HepG2 (cell line): ENCODE results near the gene TREH. TPM values are rescaled to one million over a fixed set of nuclear protein-coding genes. Genes with fewer than 3 reads are reported as not detected.
A peak's percentile ranks its signal among the peaks of the same experiment; 100 is the strongest.

Experiments used
- ATAC-seq: fragments of 200-7000 bp; cut with Tn5 transposase; 3 replicates; pipeline ENCODE4 v1.9.1; 2020; ENCODE audit warnings: mild to moderate bottlenecking, moderate library complexity
- BruUV-seq: library from RNA; stranded (reverse); fragments of 400-500 nt; replicated peaks from 2 replicates; lab custom pipeline; 2021; lab: Mats Ljungman, UMichigan
- CTCF ChIA-PET: fragments of 300-600 bp; formaldehyde crosslinking; extraction: SDS; loops from one replicate; lab custom pipeline; 2021; ENCODE audit warnings: low total read pairs, inconsistent platforms, low intra/inter-chr PET ratio; lab: Yijun Ruan, JAX
- POLR2A ChIA-PET: fragments of 350-600 bp; sonication (Branson Sonifier 250); formaldehyde crosslinking; loops from one replicate; lab custom pipeline; 2020; ENCODE audit warnings: antibody characterized with exemption, inconsistent platforms; lab: Yijun Ruan, JAX
- DNase-seq: peaks from one replicate; pipeline ENCODE4 v3.0.0-alpha.2; 2015; ENCODE audit warnings: low spot score
- FAIRE-seq: peaks from 3 replicates; lab custom pipeline; 2011; peaks lifted over from hg19 to GRCh38; lab: Jason Lieb, UNC
- H2AFZ ChIP-seq: one replicate; pipeline ENCODE4 v1.6.1; 2011; ENCODE audit warnings: low read length, inconsistent platforms
- H3K27ac ChIP-seq: fragments of 300-600 bp; 3 replicates; pipeline ENCODE4 v1.8.0; 2011; ENCODE audit warnings: mixed run types, mild to moderate bottlenecking, mixed read lengths, low read length, inconsistent platforms; ENCODE audit not compliant: insufficient read depth; ENCODE audit errors: extremely low read length
- H3K27me3 ChIP-seq, 2 experiments: fragments of 200-600 bp in 1 of 2; 2 replicates in 1 of 2; 3 replicates in 1 of 2; pipeline versions ENCODE4 v1.6.0 to v1.8.0; 2011; ENCODE audit warnings: low read length in 2 of 2, mild to moderate bottlenecking in 2 of 2, moderate library complexity in 2 of 2, inconsistent platforms in 1 of 2; ENCODE audit not compliant: insufficient read depth in 2 of 2, control insufficient read depth in 1 of 2
- H3K36me3 ChIP-seq, 2 experiments: fragments of 200-600 bp in 1 of 2; replicated peaks in 1 of 2; 2 replicates in 1 of 2; 3 replicates in 1 of 2; pipeline versions ENCODE4 v1.5.1 to v1.8.0; 2011; ENCODE audit warnings: low read length in 2 of 2, inconsistent platforms in 1 of 2; ENCODE audit not compliant: insufficient read depth in 2 of 2, control insufficient read depth in 1 of 2
- H3K4me1 ChIP-seq: 2 replicates; pipeline ENCODE4 v1.5.1; 2012; ENCODE audit warnings: low read length, inconsistent platforms; ENCODE audit not compliant: insufficient read depth
- H3K4me2 ChIP-seq: 2 replicates; pipeline ENCODE4 v1.6.0; 2011; ENCODE audit warnings: low read depth, low read length, inconsistent platforms
- H3K4me3 ChIP-seq, 3 experiments: fragments of 200-600 bp in 1 of 3; sonication (generic), shearing (Covaris generic) in 1 of 3; replicated peaks in 1 of 3; 2 replicates each; pipeline ENCODE4 v1.5.1; 2011 to 2016; ENCODE audit warnings: low read length in 3 of 3, inconsistent platforms in 2 of 3, low read depth in 2 of 3, mild to moderate bottlenecking in 2 of 3, control low read depth in 1 of 3, mixed read lengths in 1 of 3; ENCODE audit not compliant: insufficient read depth in 1 of 3
- H3K79me2 ChIP-seq: one replicate; pipeline ENCODE4 v1.6.1; 2011; ENCODE audit warnings: low read length, inconsistent platforms; ENCODE audit not compliant: insufficient read depth
- H3K9ac ChIP-seq: 2 replicates; pipeline ENCODE4 v1.6.0; 2011; ENCODE audit warnings: mild to moderate bottlenecking, low read depth, low read length, inconsistent platforms; ENCODE audit not compliant: insufficient read depth
- H3K9me3 ChIP-seq: 2 replicates; pipeline ENCODE4 v1.5.1; 2012; ENCODE audit warnings: mild to moderate bottlenecking, low read length
- H4K20me1 ChIP-seq: 2 replicates; pipeline ENCODE4 v1.6.0; 2011; ENCODE audit warnings: inconsistent platforms, mild to moderate bottlenecking, low read length, moderate library complexity; ENCODE audit not compliant: insufficient read depth
- AFF4 ChIP-seq: sonication (generic); formaldehyde crosslinking; IDR thresholded peaks from 2 replicates; pipeline ENCODE4 v1.4.0; 2020; ENCODE audit warnings: missing genetic modification reagents
- ZKSCAN1 ChIP-seq: fragments of 150-350 bp; IDR thresholded peaks from 2 replicates; pipeline ENCODE4 v1.6.1; 2014; ENCODE audit warnings: low read length
- ZNF121 ChIP-seq: sonication (generic); formaldehyde crosslinking; IDR thresholded peaks from 2 replicates; pipeline ENCODE4 v1.5.0; 2020; ENCODE audit warnings: mild to moderate bottlenecking, missing genetic modification reagents
- ZSCAN31 ChIP-seq: sonication (generic); formaldehyde crosslinking; IDR thresholded peaks from 2 replicates; pipeline ENCODE4 v1.5.0; 2020; ENCODE audit warnings: low read depth, mild to moderate bottlenecking, missing genetic modification reagents
- WGBS: methylation state at CpG from one replicate; pipeline ENCODE4 v1.1.6; 2017; ENCODE audit warnings: low lambda C conversion rate; 5-methylcytosine and 5-hydroxymethylcytosine counted together
- in situ Hi-C: cut with HindIII; loops from 2 replicates; pipeline ENCODE4 v1.10.0; 2017; ENCODE audit warnings: low pct_unique_long_range_greater_than_20kb; ENCODE audit not compliant: extremely low pct_ligation_motif_present
- intact Hi-C: fragments of 100-400 bp; cut with micrococcal nuclease; formaldehyde crosslinking; loops from one replicate; pipeline ENCODE4 v1.10.0; 2022; ENCODE audit not compliant: unreplicated experiment
- polyA plus RNA-seq, 8 experiments: library from polyadenylated mRNA; depleted of rRNA in 3 of 8; stranded (reverse) in 7 of 8; unstranded in 1 of 8; fragments of >200 nt; fragmentation: Illumina TruSeq in 4 of 8; extraction: Trizol in 4 of 8; gene quantifications; 2 replicates each; pipeline versions ENCODE4 v1.2.1 to v1.2.3, GENCODE V29; 2011 to 2016; ENCODE audit warnings: low read depth in 4 of 8, missing spikeins in 1 of 8, mixed read lengths in 1 of 8; ENCODE audit not compliant: insufficient read depth in 1 of 8
- total RNA-seq, 5 experiments: library from RNA; depleted of rRNA; stranded (reverse); fragments of >200 nt; fragmentation: Illumina TruSeq; extraction: Trizol; gene quantifications; 2 replicates each; pipeline ENCODE4 v1.2.3, GENCODE V29; 2016; ENCODE audit warnings: low read depth in 1 of 5

The TREH gene
- total and polyA plus RNA-seq, 2 of the 13 experiments (the other 11 are each of a cell fraction or from before 2014, with no cell fraction given), result 0.53 to 0.86 TPM

- TF ChIP-seq ZNF121 (CRISPR knock-in tag) (no peak), ZSCAN31 (CRISPR knock-in tag) (no peak)
- CTCF ChIA-PET, result no interaction called here
- no peak overlapping the region for H3K4me3 ChIP-seq
- H2AFZ ChIP-seq, result no peak overlapping the region
- peaks cover 25% of the 10 kb centered on the region for H3K4me1 ChIP-seq
- FAIRE-seq, result no peak
- H3K9ac ChIP-seq, result no peak overlapping the region
- H4K20me1 ChIP-seq, result no peaks in the 10 kb centered on the region
- BruUV-seq, result no TSS peak
- ATAC-seq, result no peak
- POLR2A ChIA-PET, result no interaction called here
- intact Hi-C loops, result loop anchor here (5.0 kb wide), 1 partner anchor 33 kb away; no protein-coding TSS in a partner anchor
- no peak overlapping the region for H3K4me2 ChIP-seq
- no peaks in the 10 kb centered on the region for H3K79me2 ChIP-seq
- WGBS, result 94% methylated on average over 5 of the region's 7 CpGs
- no peak for DNase-seq
- H3K36me3 ChIP-seq, result peaks cover 9 to 11% of the 10 kb centered on the region in 2 experiments; a peak in 4 of 5 replicates
- no peaks in the 10 kb centered on the region for H3K27me3 ChIP-seq
- H3K27ac ChIP-seq, result no peak overlapping the region
- in situ Hi-C loops, result no loop called here
- no peaks in the 10 kb centered on the region for H3K9me3 ChIP-seq
These were observed 23.8 kb downstream of the TREH start for GRCh38 chr11:118655486-118656190.

- TF ChIP-seq ZKSCAN1, result 0 out of 2 replicates have a peak, but pooled peaks have one; percentile 23
- no peak for TF ChIP-seq AFF4 (CRISPR knock-in tag)
- TF ChIP-seq, all 625 proteins: peak for 1
- H3K4me3 ChIP-seq, result no peak overlapping the region
- POLR2A ChIA-PET, result no interaction called here
- no TSS peak for BruUV-seq
- H3K27ac ChIP-seq, result no peak overlapping the region
- H3K36me3 ChIP-seq, result peaks cover 14 to 15% of the 10 kb centered on the region in 2 experiments; a peak in 4 of 5 replicates
- no peaks in the 10 kb centered on the region for H4K20me1 ChIP-seq
- H3K4me2 ChIP-seq, result no peak overlapping the region
- H3K9me3 ChIP-seq, result no peaks in the 10 kb centered on the region
- 96% methylated on average over 8 of the region's 8 CpGs for WGBS
- FAIRE-seq (no peak), DNase-seq (no peak), ATAC-seq (no peak)
- peaks cover 24% of the 10 kb centered on the region for H3K4me1 ChIP-seq
- H3K9ac ChIP-seq, result no peak overlapping the region
- H3K79me2 ChIP-seq, result no peaks in the 10 kb centered on the region
- CTCF ChIA-PET, result no interaction called here
- intact Hi-C loops (no loop called here), in situ Hi-C loops (no loop called here)
- H2AFZ ChIP-seq, result no peak overlapping the region
- H3K27me3 ChIP-seq, result no peaks in the 10 kb centered on the region
These were observed 25.6 kb downstream of the TREH start for GRCh38 chr11:118653684-118654390.
